Right ventricle myocardium superior (tissue), 1 donor: ENCODE data around the gene GEMIN5. TPM values are rescaled to one million over a fixed set of nuclear protein-coding genes. Genes with fewer than 3 reads are reported as not detected.

Experiments used
- ATAC-seq: fragments of 200-7000 bp; cut with Tn5 transposase; one replicate; pipeline ENCODE4 v1.9.1; 2020; ENCODE audit warnings: mild to moderate bottlenecking; ENCODE audit not compliant: poor library complexity
- DNase-seq: peaks from one replicate; pipeline ENCODE4 v3.0.0-alpha.2; 2020
- intact Hi-C: fragments of 100-400 bp; cut with DNase I; formaldehyde crosslinking; loops from one replicate; pipeline ENCODE4 v1.11.2; 2022
- total RNA-seq: library from RNA; stranded (reverse); fragmentation: NEBNext Ultra II Directional; extraction: Animal tissue kit (Norgen Biotek cat#: 25700); gene quantifications from one replicate; pipeline ENCODE4 v1.2.1, GENCODE V29; 2021
- donor health status: DM: no; HTN: yes; CAD: no; lungs with severe emphysema.

The GEMIN5 gene
- total RNA-seq, 1 donor from 2014 or later: 13.7 TPM

DNA sequence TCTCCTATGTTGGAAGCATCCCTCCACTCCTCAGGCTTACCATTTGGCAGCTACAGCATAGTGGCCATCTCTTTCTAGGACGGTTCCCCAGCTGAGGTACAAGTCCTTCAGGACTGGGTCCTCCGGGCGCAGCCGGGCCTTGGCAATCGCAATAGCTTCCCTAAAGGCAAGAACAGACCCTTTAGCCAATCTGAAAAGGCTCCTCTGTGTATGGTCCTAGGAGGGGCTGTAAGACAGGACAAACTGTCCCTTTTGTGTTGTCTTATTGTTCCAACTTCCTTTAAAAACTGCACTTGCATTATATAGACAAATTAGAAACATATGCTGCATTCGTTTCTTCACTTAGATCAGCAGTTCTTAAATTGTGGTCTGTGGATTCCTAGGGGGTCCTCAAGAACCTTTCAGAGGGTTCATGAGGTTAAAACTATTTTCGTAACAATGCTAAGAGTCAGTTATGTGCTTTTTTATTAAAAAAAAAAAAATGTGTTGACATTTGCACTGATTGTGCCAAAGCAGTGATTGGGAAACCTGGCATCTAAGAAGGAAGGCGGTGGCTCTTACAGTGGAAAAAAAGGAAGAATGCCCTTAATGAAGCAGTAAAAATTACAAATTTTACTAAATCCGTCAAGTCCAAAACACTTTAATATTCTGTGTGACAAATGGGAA is 38.7 kb downstream of the GEMIN5 start:
- no peak for ATAC-seq
- no peak for DNase-seq
- intact Hi-C loops: no loop called here

DNA sequence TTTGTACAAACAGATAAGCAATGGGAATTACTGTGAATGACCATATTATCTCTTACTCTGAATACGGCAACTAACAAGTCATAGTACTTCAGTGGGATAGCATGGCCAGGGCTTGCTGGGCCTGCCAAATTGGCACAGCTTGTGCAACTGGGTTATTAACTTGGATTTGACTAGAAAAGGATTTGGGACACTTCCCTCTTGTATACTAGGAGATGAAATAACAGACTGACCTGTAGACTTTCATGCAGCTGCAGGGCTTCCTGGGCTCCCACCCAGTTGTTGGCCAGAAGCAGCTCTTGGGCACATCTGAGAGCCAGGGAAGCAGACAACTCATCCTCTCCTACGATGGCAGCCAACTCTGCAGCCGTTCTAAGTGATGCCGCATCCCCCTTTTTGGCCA is 39.8 kb downstream of the GEMIN5 start:
- DNase-seq (no peak), ATAC-seq (no peak)
- intact Hi-C loops: no loop called here

DNA sequence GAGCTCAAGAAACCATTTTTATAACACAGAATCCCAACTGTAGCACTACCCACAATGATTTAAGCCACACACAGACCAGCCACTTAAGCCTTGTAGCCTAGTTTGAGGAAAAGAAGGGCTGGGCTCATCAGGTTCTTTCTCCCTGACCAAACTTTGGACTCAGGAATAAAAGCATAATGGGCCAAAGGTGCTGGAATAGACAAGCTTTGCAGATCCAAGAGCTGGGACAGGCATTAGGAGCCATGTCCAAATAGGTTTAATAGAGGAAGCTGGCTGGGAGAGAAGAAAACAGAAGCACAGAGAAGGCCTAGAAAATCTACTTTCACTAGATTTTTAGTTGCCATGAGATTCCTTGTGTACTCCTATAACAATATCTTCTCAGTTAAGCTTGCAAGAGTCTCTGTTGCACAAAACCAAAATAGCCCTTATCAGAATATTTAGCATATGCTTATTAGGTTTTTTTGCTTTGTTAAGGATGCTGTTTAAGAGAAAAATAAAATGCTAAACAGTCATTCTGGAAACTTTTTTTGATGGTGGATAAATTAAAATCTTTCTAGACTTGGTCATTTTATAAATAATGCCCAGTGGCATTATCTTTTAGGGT is 41.3 kb downstream of the GEMIN5 start:
- intact Hi-C loops: no loop called here
- DNase-seq (no peak), ATAC-seq (no peak)

DNA sequence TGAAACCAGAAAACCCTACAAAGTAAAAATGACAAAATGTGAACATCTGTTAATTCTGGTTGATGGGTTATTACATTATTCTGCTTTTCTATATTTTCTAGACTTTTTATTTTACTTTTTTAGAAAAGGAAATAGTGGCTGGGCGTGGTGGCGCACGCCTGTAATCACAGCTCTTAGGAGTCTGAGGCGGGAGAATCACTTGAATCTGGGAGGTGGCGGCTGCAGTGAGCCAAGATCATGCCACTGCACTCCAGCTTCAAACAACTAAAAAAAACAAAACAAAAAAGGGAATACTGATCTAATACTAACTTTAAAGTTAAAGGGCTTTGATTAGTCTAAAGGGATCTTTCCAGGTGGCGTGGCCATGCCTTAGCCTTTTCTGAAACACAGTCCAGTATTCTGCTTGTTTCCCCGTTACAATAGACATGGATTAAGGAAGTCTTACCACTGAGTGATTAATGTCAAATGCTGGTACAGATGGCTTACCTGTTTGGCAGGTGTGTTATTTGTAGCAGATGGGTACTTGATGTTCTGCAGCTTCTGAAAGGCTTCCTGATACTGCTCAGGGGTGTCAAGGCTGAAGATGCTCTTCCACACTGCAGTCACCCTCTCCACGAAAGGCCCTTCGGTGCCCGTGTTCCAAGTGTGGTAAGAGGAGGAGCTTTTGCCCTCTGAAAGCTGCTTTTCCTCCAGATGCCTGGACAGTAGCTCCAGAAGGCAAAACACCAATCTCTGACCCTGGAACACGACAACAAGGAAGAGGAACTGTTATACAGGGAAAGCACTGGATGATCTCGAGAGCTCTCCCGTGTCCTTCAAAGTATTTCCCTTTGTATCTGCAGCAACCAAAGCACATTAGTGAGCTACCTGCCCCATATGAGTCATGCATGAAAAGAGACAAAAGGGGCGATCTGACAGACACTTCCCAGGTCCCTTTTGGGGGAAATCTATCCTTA is 42.1 kb downstream of the GEMIN5 start:
- intact Hi-C loops: no loop called here
- DNase-seq: no peak
- ATAC-seq: no peak

DNA sequence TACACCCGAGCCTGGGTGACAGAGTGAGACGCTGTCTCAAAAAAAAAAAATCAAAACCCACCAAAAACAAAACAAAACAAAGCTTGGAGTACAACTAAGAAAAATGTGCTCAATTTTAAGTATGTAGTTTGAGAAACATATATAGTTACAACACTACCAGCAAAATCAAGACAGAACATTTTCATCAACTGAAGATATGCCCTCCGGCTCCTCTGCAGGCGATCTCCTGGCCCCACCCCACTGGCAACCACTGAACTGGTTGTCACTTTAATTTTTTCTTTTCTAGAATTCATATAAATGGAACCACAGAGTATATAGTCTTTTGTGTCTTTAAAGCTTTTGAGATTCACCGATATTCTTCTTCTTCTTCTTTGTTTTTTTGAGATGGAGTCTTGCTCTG is 44.6 kb downstream of the GEMIN5 start:
- no peak for ATAC-seq
- intact Hi-C loops: no loop called here

DNA sequence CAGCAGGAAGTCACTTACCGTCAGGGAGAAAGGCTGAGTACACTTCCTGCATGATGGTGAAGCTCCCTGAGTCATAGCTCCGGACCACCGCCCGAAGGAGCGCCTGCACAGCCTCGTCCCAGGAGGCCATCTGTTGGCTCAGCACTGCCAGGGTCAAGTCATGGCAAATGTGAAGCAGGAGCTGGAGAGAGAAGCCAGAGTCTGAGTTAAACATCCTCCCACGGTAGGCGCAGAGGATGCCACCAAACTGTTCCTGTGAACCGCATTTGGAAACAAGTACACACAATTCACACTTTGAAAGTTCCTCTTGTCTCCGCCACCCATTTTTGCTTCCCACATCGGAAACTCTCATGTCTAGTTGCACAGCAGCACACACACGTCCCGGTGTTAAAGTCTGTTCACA is 45.6 kb downstream of the GEMIN5 start:
- ATAC-seq: no peak

More for the DNA sequence above, 44.6 kb downstream of the GEMIN5 start:
- no peak for DNase-seq

DNA sequence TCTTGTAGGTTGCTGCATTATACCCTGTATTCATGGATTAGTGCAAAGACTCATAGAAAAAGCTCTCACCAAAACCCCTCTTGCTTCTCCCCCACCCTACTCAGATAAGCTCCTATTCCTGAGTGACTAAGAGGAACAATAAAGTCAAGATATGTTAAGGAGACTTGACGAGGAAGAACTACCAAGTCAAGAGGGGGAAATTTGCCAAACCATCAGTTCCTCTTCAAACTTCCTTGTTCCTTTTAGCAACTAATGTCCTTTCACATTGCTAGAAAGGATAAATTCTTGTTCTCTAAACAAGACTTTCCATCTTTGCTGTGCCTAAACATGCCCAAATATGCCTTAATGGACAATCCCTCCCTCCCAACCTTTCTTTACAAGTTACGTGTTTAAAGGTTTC is 52.6 kb downstream of the GEMIN5 start:
- ATAC-seq: no peak
- DNase-seq: no peak
- intact Hi-C loops: no loop called here

More for the DNA sequence above, 45.6 kb downstream of the GEMIN5 start:
- DNase-seq: no peak
- intact Hi-C loops: no loop called here

DNA sequence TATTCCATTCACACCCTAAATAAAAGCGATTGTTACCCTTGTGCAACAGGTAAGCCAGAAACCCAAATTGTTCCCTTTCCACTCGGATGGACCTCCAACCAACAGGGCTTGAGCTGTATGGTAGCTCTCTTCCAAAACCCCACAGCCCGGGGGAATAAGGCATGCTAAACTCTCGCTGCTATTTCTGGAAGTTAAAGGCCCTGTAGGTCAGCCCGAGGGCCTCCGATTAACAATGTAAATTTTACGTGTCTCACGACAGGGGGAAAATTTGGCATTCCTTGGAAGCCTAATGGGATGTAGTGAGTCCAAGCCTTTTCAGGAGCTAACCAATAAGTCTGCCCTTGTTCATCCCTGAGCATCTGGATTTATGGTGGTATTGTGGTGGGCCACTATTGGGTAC is 53.6 kb downstream of the GEMIN5 start:
- intact Hi-C loops: no loop called here
- no peak for DNase-seq
- ATAC-seq: no peak

DNA sequence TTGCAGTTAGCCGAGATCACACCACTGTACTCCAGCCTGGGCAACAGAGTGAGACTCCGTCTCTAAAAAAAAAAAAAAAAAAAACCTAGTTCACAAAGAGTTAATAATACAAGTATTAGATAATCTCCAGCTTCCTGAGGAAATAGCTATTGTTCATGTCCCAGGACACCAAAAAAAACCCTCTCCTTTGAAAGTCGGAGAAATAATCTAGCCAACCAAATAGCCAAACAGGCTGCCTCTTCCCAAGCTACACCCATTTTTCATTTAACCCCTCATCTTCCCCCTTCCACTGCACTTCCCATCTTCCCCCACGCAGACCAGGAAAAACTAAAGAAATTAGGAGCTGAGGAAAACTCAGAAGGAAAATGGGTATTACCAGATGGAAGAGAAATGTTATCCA is 56.0 kb downstream of the GEMIN5 start:
- no peak for ATAC-seq
- no peak for DNase-seq

DNA sequence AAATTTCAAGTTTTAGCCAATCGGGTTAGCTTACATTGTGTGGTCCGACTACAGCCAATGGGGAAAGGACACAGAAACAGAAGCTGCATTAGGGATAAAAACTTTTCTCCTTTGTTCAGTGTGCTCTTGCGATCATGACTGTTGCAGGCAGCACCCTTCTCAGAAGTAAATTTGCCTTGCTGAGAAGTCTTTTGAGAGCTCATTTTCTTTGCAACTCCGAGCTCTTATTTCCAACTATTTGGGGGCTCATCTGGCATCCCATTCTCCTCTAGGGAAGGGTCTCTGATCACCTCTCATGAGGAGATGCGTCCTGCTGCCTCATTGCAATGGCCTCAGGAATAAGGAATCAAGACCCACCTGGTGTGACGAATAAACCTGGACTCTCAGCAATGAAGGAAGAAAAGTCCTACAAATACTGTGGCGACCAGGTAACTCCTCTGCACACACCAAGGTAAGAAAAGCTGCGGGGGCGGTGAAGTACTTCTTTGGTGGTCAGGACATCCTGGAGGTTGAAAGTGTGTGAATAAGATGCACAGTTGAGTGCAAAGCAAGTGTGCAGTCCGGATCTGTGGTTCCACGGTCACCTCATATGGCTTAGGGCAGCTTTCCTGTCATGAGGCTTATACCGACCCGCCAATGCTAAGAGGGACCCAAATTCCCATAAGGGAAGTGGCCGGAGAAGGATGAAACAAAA is 59.2 kb downstream of the GEMIN5 start:
- no peak for DNase-seq
- ATAC-seq: no peak

More for the DNA sequence above, 56.0 kb downstream of the GEMIN5 start:
- intact Hi-C loops: no loop called here

DNA sequence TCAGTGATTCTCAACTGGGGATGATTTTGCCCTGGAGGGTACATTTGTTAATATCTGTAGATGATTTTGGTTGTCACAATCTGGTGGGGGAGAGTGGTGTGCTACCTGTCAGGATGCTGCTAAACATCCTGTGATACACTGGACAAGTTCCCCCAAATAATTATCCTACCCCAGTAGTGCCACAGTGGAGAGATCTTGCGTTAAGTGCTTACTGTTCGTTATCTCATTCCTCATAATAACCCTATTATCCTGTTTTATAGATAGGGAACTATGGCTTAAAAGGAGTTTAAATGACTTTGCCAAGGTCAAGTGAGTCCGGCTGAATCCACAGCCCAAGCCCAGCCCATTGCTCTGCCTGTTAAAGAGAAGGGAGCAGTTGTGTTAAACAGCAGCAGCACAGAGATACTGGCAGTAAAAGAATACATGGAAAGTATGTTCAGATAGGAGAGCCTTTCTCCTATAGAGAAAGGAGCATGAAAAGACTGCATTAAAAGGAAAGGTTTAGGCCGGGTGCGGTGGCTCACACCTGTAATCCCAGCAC is 64.2 kb downstream of the GEMIN5 start:
- DNase-seq (no peak), ATAC-seq (no peak)
- intact Hi-C loops: no loop called here

More for the DNA sequence above, 59.2 kb downstream of the GEMIN5 start:
- intact Hi-C loops: no loop called here

DNA sequence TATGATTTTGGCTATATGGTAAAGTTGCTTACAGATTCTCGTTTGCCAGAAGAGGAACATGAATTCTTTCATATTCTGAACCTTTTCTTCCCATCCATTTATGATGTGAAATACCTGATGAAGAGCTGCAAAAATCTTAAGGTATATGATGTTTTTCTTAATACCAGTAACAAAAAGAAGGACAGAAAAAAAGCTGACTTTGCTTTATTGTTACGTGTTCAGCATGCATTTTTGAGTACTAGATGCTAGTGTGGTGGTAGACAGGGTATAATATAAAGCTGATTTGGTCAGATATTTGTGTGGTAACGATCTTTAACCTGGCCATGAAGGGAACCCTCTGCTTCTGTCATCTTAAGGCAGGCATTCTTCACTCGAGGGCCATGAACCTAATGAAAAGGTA is 66.3 kb downstream of the GEMIN5 start:
- ATAC-seq: no peak
- intact Hi-C loops: no loop called here

DNA sequence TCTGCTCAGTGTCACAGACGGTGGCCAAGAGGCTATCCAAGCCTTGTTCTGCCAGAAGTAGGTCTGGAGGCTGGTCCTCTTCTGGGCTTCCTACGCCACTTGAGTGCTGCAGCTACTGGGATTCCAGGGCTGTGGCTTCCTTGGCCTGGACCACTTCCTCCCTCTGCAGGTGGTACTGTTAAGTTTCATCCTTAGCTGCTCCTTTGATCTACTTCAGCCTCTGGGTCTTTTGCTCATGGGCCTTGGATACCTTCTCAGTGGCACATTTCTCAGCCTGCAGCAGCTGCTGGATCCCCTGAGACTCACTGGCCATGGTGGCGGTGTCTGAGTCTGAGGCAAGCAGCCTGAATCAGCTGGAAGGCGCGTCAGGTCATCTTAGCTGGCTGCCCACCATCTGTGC is 69.3 kb downstream of the GEMIN5 start:
- DNase-seq: no peak
- peak; percentile 34 for ATAC-seq
- intact Hi-C loops: no loop called here

More for the DNA sequence above, 66.3 kb downstream of the GEMIN5 start:
- DNase-seq: no peak

DNA sequence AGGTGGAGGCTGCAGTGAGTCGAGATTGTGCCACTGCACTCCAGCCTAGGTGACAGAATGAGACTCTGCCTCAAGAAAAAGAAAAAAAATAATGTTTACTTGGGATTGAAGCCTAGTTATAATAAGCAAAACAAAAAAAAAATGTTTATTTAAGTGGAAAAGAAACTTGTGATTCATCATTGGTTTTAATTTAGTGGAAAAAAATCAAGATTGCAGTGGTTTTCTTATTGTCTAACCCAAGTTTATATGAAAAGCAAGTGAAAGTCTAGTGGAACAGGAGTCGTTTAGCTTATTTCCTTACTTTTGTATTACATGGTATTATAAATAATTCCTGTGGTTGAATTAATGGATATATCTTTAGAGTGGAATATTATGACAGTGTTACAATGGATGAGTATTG is 71.2 kb downstream of the GEMIN5 start:
- DNase-seq (no peak), ATAC-seq (no peak)
- intact Hi-C loops: no loop called here

DNA sequence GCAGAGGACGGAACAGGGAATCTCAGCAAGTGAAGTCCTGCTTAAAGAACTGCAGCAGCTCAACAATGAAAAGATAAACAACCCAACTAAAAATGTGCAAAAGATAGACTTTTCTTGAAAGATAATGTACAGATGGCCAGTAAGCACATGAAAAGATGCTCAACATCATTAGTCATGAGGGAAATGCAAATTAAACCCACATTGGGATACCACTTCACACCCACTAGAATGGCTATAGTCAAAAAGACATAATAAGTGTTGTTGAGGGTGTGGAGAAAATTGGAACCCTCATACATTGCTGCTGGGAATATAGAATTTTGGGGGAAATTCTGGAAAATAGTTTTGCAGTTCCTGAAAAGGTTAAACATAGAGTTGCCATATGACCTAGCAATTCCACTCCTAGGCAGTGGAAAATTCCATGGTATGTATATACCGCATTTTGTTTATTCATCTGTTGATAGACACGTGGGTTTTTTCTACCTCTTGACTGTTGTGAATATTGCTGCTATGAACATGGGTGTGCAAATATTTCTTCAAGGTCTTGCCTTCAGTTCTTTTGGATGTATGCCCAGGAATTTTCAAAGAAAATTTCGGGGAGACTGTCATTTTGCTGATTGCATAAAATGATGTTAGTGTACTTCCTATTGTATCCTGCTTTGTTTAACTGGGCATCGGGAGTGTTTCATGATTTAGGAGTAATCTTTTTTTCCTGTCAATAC is 72.4 kb downstream of the GEMIN5 start:
- ATAC-seq (no peak), DNase-seq (no peak)
- intact Hi-C loops: no loop called here

DNA sequence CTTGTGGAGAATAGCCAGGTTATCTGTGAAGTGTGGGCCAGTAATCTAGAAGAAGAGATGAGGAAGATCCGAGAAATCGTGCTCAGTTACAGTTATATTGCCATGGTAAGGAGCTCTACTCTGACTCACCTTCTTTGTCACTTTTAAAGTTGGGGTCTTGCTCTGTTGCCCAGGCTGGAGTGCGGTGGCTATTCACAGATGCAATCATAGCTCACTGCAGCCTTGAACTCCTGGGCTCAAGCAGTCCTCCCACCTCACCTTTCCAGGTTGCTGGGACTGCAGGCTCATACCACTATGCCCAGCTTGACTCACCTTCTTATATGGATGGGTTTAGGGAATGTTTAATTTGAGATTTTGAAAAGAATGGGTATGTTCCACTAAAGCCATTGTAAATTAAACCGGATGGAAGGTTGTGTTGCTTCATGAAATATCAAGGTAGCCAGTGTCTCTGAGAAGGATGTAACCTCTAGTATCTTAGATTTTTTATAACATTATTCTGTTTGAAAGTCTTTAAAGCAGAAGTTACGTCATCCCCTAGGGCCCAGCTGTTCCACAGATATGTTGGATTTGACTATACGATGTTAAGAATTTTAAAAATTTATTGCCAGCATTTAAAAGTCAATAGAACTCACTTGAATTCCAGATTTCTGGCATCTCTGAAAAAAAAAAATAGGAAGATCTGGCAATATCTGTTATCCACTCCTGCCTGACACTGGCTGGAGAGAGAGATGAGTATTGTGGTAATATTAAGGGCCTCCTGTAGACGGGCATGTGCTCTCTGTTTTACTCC is 74.5 kb downstream of the GEMIN5 start:
- DNase-seq: no peak
- intact Hi-C loops: no loop called here
- no peak for ATAC-seq

DNA sequence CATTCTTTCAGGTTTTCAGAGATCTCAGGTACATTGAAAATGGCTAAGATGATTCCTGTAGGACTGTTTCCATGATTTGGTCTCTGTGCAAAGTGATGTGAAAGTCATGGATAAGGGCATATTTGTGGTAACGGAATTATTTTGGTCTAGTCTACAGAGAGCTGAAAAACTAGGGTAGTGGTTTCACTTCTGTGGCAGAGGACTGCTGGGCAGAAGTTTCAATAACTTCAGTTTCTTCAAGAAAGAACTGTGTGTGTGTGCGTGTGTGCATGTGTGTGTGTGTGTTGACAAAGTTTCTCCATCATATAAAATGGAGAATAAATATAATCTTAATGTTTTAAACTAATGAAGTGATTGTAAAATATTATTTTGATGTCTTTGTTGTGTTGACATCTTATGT is 75.2 kb downstream of the GEMIN5 start:
- DNase-seq: no peak
- intact Hi-C loops: no loop called here
- no peak for ATAC-seq
